GM12865 (cell line): Measurements from ENCODE around the gene HOXC5.

ENCODE experiments used
- DNase-seq: peaks from one replicate; pipeline ENCODE4 v3.0.0; 2010; ENCODE audit warnings: low read depth
- H3K4me3 ChIP-seq: 2 replicates; pipeline ENCODE4 v1.5.1; 2011; ENCODE audit warnings: mild to moderate bottlenecking, low read depth, low read length, control low read depth
- TF ChIP-seq, protein P1 (sequence below): IDR thresholded peaks from 2 replicates; pipeline ENCODE4 v1.5.1; 2011; ENCODE audit warnings: low read length, control low read depth, low read depth, inconsistent platforms; ENCODE audit not compliant: insufficient read depth; ENCODE audit errors: missing control alignments

Gene HOXC5

DNA sequence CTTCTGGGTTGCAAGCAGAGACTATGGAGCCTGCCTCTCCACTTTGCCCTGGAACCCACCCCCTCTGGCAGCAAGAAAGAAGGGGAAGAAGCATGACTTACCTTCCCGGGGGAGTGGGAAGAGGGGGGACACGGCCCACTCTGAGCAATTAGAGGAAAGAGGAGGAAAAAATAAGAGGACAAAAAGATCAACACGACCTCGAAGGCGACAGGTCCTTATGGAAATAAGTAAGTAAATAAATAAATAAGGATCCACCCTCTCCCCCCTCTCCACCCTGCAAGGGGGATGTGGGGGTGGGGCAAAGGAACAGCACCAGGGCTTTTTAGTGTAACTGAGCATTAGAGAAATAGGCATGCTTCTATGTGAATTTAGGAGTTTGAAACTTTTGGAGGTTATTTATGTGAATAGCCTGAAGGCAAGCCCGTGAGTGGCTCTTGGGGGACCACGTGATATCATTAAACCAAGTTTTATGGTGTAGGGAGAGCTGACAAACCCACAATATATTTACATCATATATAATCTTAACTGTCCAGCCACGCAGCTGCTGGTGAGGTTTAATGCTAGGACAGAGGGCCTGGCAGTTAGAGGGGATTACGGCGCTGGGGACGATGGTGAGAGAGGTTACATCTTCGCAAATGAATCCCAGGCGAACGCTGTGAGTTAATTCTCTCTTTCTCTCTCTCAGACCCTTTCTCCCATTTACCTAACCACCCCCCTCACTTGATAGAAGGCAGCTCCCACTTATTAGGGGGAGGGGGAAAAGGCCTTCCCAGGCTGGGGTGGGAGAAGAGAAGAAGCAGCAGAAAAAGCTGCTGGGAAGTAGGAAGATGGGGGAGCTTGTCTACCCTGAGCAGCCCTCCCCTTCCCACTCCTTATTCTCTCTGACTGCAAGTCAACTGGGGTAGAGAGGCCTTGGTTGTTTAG lies 4.8 kb downstream of the HOXC5 start:
- TF ChIP-seq, protein P1, sequence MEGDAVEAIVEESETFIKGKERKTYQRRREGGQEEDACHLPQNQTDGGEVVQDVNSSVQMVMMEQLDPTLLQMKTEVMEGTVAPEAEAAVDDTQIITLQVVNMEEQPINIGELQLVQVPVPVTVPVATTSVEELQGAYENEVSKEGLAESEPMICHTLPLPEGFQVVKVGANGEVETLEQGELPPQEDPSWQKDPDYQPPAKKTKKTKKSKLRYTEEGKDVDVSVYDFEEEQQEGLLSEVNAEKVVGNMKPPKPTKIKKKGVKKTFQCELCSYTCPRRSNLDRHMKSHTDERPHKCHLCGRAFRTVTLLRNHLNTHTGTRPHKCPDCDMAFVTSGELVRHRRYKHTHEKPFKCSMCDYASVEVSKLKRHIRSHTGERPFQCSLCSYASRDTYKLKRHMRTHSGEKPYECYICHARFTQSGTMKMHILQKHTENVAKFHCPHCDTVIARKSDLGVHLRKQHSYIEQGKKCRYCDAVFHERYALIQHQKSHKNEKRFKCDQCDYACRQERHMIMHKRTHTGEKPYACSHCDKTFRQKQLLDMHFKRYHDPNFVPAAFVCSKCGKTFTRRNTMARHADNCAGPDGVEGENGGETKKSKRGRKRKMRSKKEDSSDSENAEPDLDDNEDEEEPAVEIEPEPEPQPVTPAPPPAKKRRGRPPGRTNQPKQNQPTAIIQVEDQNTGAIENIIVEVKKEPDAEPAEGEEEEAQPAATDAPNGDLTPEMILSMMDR: no peak
- H3K4me3 ChIP-seq: no peak overlapping the region
- no peak for DNase-seq

DNA sequence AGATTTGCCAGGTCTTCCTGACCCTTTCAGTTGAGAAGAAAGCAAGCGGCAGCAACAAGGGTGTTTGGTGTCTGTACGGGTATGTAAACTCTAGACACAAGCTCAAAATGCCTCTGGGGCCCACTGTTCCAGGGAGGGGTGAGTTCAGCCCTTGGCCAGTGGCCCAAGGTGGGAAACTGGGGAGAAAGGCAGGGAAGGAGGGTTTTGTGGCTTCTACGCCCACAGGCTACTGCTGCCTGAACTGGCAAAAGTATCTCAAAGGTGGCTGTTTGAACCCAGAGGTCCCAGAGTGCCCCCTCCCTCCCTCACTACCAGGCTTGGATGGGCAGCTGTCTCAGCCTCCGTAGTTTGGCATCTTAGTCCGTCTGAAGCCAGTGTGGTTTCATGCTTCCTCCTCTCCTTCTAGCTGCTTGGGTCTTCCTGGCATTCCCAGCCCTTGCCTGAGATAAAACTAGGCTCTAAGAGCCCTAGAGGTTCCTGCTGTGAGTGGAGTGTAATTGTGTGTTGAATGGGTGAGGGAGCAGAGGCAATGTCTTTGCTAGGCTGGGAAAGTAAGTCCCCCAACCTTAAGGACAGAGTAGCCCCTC lies 5.5 kb downstream of the HOXC5 start:
- TF ChIP-seq, protein P1: no peak
- H3K4me3 ChIP-seq: no peak overlapping the region
- DNase-seq: no peak

DNA sequence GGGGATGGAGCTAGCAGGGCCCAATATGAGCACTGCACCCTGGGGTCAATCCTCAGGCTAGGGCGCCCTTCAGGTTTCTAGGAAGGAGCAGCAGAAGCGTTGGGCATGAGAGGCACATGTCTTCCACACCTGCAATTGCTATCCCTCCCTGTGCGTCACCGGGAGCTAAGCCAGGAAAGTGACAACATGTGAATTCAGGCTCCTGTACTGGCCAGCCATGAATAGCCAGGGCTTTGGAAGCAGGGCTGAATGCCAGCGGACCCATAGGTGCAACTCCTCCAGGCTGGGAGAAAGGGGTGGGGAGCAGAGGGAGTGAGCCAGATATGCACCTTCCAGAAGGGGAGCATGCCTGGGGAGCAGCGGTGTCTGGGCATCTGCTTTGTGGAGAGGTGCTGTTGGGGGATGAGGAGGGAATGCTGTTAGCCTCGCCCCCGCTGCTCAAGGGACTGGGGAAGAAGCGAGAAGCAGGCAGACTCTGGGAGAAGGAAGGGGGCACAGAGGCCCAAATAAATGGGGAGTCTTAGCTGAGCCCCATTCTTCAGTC lies 6.1 kb downstream of the HOXC5 start:
- H3K4me3 ChIP-seq: no peak overlapping the region
- no peak for DNase-seq

DNA sequence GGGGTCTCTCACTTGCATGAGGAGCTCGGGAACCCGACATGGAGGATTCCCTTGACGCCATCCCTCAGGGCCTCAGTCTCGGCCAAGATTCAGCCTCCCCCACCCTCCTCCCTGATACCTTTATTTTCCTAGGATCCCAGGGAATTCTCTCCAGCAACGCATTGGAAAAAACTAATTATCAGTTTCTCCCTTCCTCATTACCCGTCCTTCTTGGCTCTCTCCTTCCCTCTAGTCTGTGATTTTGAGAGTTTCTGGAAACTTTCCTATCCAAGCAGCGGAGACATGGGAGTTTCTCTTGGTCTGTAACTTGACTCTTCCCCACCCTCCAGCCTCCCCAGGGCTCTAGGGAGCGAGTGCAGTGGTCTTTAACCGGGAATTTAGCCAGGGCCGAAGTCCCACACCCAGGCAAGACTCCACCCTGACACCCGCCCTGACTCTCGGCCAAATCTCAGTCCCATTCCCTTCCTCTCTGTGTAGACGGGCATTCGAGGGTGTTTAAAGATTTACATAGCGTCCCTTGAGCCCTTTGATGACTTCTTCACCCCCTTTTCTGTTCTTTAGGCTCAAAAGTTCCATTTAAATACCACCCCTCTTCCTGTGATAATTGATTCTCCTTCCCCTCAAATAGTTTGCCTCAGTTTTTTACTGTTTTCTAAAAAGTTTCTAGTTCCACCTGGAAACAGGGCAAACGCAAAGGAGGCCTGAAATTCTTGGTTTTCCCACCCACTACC lies 6.7 kb downstream of the HOXC5 start:
- no peak for DNase-seq
- TF ChIP-seq, protein P1: no peak
- no peak overlapping the region for H3K4me3 ChIP-seq

More for the DNA sequence above, 6.1 kb downstream of the HOXC5 start:
- TF ChIP-seq, protein P1: no peak

DNA sequence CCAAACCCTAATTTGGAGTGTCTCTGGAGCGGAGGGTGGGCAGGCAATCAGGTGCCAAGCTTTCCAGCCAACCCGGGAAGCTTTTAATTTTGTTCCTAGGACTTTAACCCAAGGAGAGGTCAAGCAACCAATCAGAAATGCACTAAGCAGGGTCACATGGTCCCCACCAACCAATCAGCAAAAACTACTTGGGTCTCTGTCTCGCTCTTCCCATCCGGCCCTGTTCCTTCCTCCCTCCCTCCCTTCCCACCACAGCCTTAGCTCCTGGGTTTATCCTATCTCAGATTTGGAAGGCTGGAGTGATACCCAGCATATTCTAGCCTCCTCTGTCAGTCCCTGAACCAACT lies 7.3 kb downstream of the HOXC5 start:
- peak; percentile 24 for DNase-seq
- H3K4me3 ChIP-seq: no peak overlapping the region
- TF ChIP-seq, protein P1: no peak

DNA sequence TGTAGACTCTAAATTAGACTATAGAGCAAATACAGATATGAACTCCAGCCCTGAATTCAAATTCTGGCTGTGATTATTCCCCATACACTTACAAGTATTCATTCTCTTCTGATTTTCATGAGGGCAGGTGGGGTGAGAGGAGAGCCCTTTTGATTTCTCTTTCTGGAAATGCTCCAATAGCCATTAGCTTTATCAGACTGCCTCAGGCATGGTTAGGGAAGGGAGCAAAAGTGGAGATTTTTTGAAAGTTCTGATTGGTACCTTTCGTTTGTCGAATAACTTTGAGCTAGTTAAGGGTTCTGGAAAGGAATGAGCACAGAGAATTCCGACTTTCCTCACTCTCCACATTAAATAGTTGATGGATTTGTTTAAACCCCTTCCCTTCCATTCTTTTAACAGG lies 7.8 kb downstream of the HOXC5 start:
- no peak for DNase-seq
- TF ChIP-seq, protein P1: no peak
- H3K4me3 ChIP-seq: no peak overlapping the region
